Measurements from ENCODE around the gene CCNG2.

DNA sequence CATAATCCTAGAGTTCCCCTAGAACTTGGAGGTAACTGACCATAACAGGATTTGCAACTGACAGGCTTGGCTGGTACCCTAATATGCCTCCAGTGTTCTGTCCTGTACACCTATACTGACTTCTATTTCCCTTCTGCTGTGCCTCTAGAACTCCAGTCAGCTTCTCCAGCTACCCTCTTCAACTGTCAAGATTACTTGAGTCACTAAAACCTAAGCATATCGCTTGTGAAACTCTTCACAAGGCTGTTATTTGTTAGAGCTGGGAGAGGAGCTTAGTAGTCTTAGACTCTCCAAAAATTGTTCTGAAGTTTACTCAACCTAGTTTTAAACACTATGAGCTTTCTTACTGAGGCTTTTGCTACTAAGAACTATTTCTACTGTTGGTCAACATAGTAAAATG lies 52.0 kb downstream of the CCNG2 start:
- TF ChIP-seq CTCF (IDR thresholded peaks at IDR 0.05 in 8 of 11, conservative IDR thresholded peaks at IDR 0.05 in 3 of 11) (no peak), POLR2A (IDR thresholded peaks at IDR 0.05) (no peak)
